Fibroblast of mammary gland (primary cell): Measurements from ENCODE around the gene CBX2.

Experiments used
- DNase-seq: peaks from one replicate; pipeline ENCODE4 v3.0.0-alpha.2; 2010; ENCODE audit warnings: low read depth
- H3K4me3 ChIP-seq: 2 replicates; pipeline ENCODE4 v1.5.1; 2011; ENCODE audit warnings: low read depth, mild to moderate bottlenecking, low read length, moderate library complexity; ENCODE audit not compliant: control insufficient read depth
- CTCF ChIP-seq: conservative IDR thresholded peaks from 2 replicates; pipeline ENCODE4 v1.5.1; 2011; ENCODE audit warnings: low read depth, low read length, inconsistent platforms; ENCODE audit not compliant: control insufficient read depth, insufficient read depth

Gene CBX2

GRCh38 chr17:79742951-79743476 is 34.9 kb upstream of the CBX2 start:
- DNase-seq = no peak
- H3K4me3 ChIP-seq = no peak overlapping the region
- TF ChIP-seq CTCF = no peak

GRCh38 chr17:79743614-79744013 is 34.3 kb upstream of the CBX2 start:
- TF ChIP-seq CTCF = no peak
- no peak for DNase-seq

GRCh38 chr17:79745641-79746105 is 32.3 kb upstream of the CBX2 start:
- DNase-seq = no peak
- no peak for TF ChIP-seq CTCF
- no peak overlapping the region for H3K4me3 ChIP-seq

More at GRCh38 chr17:79743614-79744013, 34.3 kb upstream of the CBX2 start:
- no peak overlapping the region for H3K4me3 ChIP-seq

GRCh38 chr17:79746889-79747507 is 30.9 kb upstream of the CBX2 start:
- H3K4me3 ChIP-seq = no peak overlapping the region
- TF ChIP-seq CTCF = no peak
- no peak for DNase-seq

- DNase-seq = no peak
- H3K4me3 ChIP-seq = no peak overlapping the region
Observed at GRCh38 chr17:79747508-79748294, 30.2 kb upstream of the CBX2 start.

More at GRCh38 chr17:79747508-79748294, 30.2 kb upstream of the CBX2 start:
- no peak for TF ChIP-seq CTCF
